Measurements from ENCODE around the gene MLKL. TPM values are rescaled to one million over a fixed set of nuclear protein-coding genes. Genes with fewer than 3 reads are reported as not detected.
A peak's percentile ranks its signal among the peaks of the same experiment; 100 is the strongest.

Gene MLKL
- total and polyA plus RNA-seq, 2 experiments from 2014 or later = 0.18 TPM; not detected in 1

GRCh38 chr16:74695450-74696422 is 4.9 kb downstream of the MLKL start:
- H3K4me1 ChIP-seq (ENCODE audit: low read depth) = peaks cover 3% of the 10 kb centered on the region
- no peaks in the 10 kb centered on the region for H3K9me3 ChIP-seq (ENCODE audit: low read depth)
- peak; percentile 84 to 95 for DNase-seq (ENCODE audit: low read depth in 1 of 2, low spot score in 1 of 2)
- no peak for TF ChIP-seq CTCF (IDR thresholded peaks at IDR 0.05; ENCODE audit: low read depth, low read length)
- no peaks in the 10 kb centered on the region for H3K36me3 ChIP-seq
- no peak overlapping the region for H3K27ac ChIP-seq
- peaks cover 29% of the 10 kb centered on the region for H3K27me3 ChIP-seq
- H3K4me3 ChIP-seq = peak overlapping the region; percentile 16

- Histone ChIP-seq H3K27me3 (no peaks in the 10 kb centered on the region), H3K27ac (no peak overlapping the region), H3K36me3 (no peaks in the 10 kb centered on the region), H3K4me1 (ENCODE audit: low read depth) (peaks cover 2% of the 10 kb centered on the region), H3K4me3 (no peak overlapping the region), H3K9me3 (ENCODE audit: low read depth) (no peaks in the 10 kb centered on the region)
- TF ChIP-seq CTCF (IDR thresholded peaks at IDR 0.05; ENCODE audit: low read depth, low read length) = no peak
- peak in 1 of 2 donors; percentile 57 for DNase-seq (ENCODE audit: low read depth in 1 of 2, low spot score in 1 of 2)
These were observed 9.4 kb downstream of the MLKL start for GRCh38 chr16:74691093-74691855.

GRCh38 chr16:74682556-74682955 is 18.1 kb downstream of the MLKL start:
- Histone ChIP-seq H3K27ac (no peak overlapping the region), H3K4me3 (no peak overlapping the region), H3K36me3 (no peaks in the 10 kb centered on the region), H3K27me3 (no peaks in the 10 kb centered on the region), H3K4me1 (ENCODE audit: low read depth) (no peaks in the 10 kb centered on the region), H3K9me3 (ENCODE audit: low read depth) (no peaks in the 10 kb centered on the region)
- TF ChIP-seq CTCF (IDR thresholded peaks at IDR 0.05; ENCODE audit: low read depth, low read length) = no peak
- no peak for DNase-seq (ENCODE audit: low read depth in 1 of 2, low spot score in 1 of 2)

- Histone ChIP-seq H3K4me1 (ENCODE audit: low read depth) (no peaks in the 10 kb centered on the region), H3K4me3 (no peak overlapping the region), H3K27me3 (peaks cover under 1% of the 10 kb centered on the region), H3K27ac (no peak overlapping the region), H3K9me3 (ENCODE audit: low read depth) (no peaks in the 10 kb centered on the region), H3K36me3 (no peaks in the 10 kb centered on the region)
- DNase-seq (ENCODE audit: low read depth in 1 of 2, low spot score in 1 of 2) = no peak
- TF ChIP-seq CTCF (IDR thresholded peaks at IDR 0.05; ENCODE audit: low read depth, low read length) = no peak
These were observed 20.0 kb downstream of the MLKL start for GRCh38 chr16:74680681-74681080.

GRCh38 chr16:74679983-74680382 is 20.7 kb downstream of the MLKL start:
- no peak overlapping the region for H3K4me3 ChIP-seq
- peaks cover 3% of the 10 kb centered on the region for H3K27me3 ChIP-seq
- H3K4me1 ChIP-seq (ENCODE audit: low read depth) = no peaks in the 10 kb centered on the region
- H3K36me3 ChIP-seq = no peaks in the 10 kb centered on the region
- no peak for TF ChIP-seq CTCF (IDR thresholded peaks at IDR 0.05; ENCODE audit: low read depth, low read length)
- H3K27ac ChIP-seq = no peak overlapping the region
- H3K9me3 ChIP-seq (ENCODE audit: low read depth) = no peaks in the 10 kb centered on the region
- DNase-seq (ENCODE audit: low read depth in 1 of 2, low spot score in 1 of 2) = peak in 1 of 2 donors; percentile 25
